ENCODE results near the gene TRUB1. TPM values are rescaled to one million over a fixed set of nuclear protein-coding genes. Genes with fewer than 3 reads are reported as not detected.

The TRUB1 gene
- total and polyA plus RNA-seq, 8 donors: 4.1 to 27.2 (median 14.5) TPM

GRCh38 chr10:114974625-114975024, 36.6 kb downstream of the TRUB1 start:
- no peak overlapping the region for H3K27ac ChIP-seq
- no peak for DNase-seq
- WGBS, 5 donors: 90 to 97% (median 93%) methylated on average over 5 of the region's 5 CpGs

GRCh38 chr10:114975091-114975490, 37.1 kb downstream of the TRUB1 start:
- TF ChIP-seq EP300 (IDR thresholded peaks at IDR 0.05) (no peak), POLR2A (IDR thresholded peaks at IDR 0.05) (no peak)
- Histone ChIP-seq H3K9me3 (no peaks in the 10 kb centered on the region), H3K27me3 (no peaks in the 10 kb centered on the region), H3K4me3 (no peak overlapping the region), H3K4me1 (no peaks in the 10 kb centered on the region), H3K27ac (no peak overlapping the region), H3K36me3 (peaks cover 0 to 32% (median 18%) of the 10 kb centered on the region in 4 donors)
- WGBS, 5 donors: 84 to 96% (median 93%) methylated on average over 3 of the region's 3 CpGs
- DNase-seq: no peak
- intact Hi-C loops (cut with DNase I; ENCODE audit: low total_unique reads): no loop called here

More at GRCh38 chr10:114974625-114975024, 36.6 kb downstream of the TRUB1 start:
- Histone ChIP-seq H3K9me3 (no peaks in the 10 kb centered on the region), H3K36me3 (peaks cover 0 to 30% (median 18%) of the 10 kb centered on the region in 4 donors), H3K27me3 (no peaks in the 10 kb centered on the region), H3K4me3 (no peak overlapping the region), H3K4me1 (no peaks in the 10 kb centered on the region)
- intact Hi-C loops (cut with DNase I; ENCODE audit: low total_unique reads): no loop called here
- no peak for TF ChIP-seq POLR2A (IDR thresholded peaks at IDR 0.05)
- TF ChIP-seq EP300 (IDR thresholded peaks at IDR 0.05): no peak
- TF ChIP-seq POLR2AphosphoS5 (IDR thresholded peaks at IDR 0.05): no peak
- no peak for TF ChIP-seq CTCF (IDR thresholded peaks at IDR 0.05)

- TF ChIP-seq POLR2AphosphoS5 (IDR thresholded peaks at IDR 0.05) (no peak), POLR2A (IDR thresholded peaks at IDR 0.05) (no peak), CTCF (IDR thresholded peaks at IDR 0.05) (no peak)
- Histone ChIP-seq H3K4me3 (no peak overlapping the region), H3K27ac (no peak overlapping the region), H3K36me3 (peaks cover 0 to 34% (median 21%) of the 10 kb centered on the region in 4 donors), H3K4me1 (no peaks in the 10 kb centered on the region), H3K9me3 (peaks cover 0 to 39% (median 25%) of the 10 kb centered on the region in 4 donors), H3K27me3 (no peaks in the 10 kb centered on the region)
- intact Hi-C loops (cut with DNase I; ENCODE audit: low total_unique reads): no loop called here
- DNase-seq: no peak
Measured at GRCh38 chr10:114982989-114983388, 45.0 kb downstream of the TRUB1 start.

- peaks cover 0 to 29% (median 20%) of the 10 kb centered on the region in 4 donors for H3K9me3 ChIP-seq
- intact Hi-C loops (cut with DNase I; ENCODE audit: low total_unique reads): no loop called here
- H3K27ac ChIP-seq: no peak overlapping the region
- peaks cover 0 to 25% (median 13%) of the 10 kb centered on the region in 4 donors for H3K36me3 ChIP-seq
- H3K27me3 ChIP-seq: no peaks in the 10 kb centered on the region
- DNase-seq: no peak
- no peak for TF ChIP-seq CTCF (IDR thresholded peaks at IDR 0.05)
- no peak for TF ChIP-seq POLR2AphosphoS5 (IDR thresholded peaks at IDR 0.05)
- no peak for TF ChIP-seq POLR2A (IDR thresholded peaks at IDR 0.05)
- no peak for TF ChIP-seq EP300 (IDR thresholded peaks at IDR 0.05)
- no peak overlapping the region for H3K4me3 ChIP-seq
- no peaks in the 10 kb centered on the region for H3K4me1 ChIP-seq
- 83 to 100% (median 97%) methylated on average over 1 of the region's 1 CpG for WGBS, 5 donors
Measured at GRCh38 chr10:114987995-114988394, 50.0 kb downstream of the TRUB1 start.

GRCh38 chr10:114990586-114990985, 52.6 kb downstream of the TRUB1 start:
- TF ChIP-seq POLR2AphosphoS5 (IDR thresholded peaks at IDR 0.05): no peak
- no peak for TF ChIP-seq POLR2A (IDR thresholded peaks at IDR 0.05)
- TF ChIP-seq CTCF (IDR thresholded peaks at IDR 0.05): no peak
- TF ChIP-seq EP300 (IDR thresholded peaks at IDR 0.05): no peak
- intact Hi-C loops (cut with DNase I; ENCODE audit: low total_unique reads): no loop called here
- no peaks in the 10 kb centered on the region for H3K27me3 ChIP-seq
- no peak overlapping the region for H3K4me3 ChIP-seq
- no peaks in the 10 kb centered on the region for H3K4me1 ChIP-seq
- H3K27ac ChIP-seq: no peak overlapping the region
- H3K36me3 ChIP-seq: peaks cover 0 to 10% (median 2%) of the 10 kb centered on the region in 4 donors
- WGBS, 5 donors: 77 to 91% (median 91%) methylated on average over 3 of the region's 3 CpGs
- no peak for DNase-seq
- H3K9me3 ChIP-seq: peaks cover 0 to 4% (median under 1%) of the 10 kb centered on the region in 4 donors
